Measurements from ENCODE around the gene PTPRN.

PTPRN gene

DNA sequence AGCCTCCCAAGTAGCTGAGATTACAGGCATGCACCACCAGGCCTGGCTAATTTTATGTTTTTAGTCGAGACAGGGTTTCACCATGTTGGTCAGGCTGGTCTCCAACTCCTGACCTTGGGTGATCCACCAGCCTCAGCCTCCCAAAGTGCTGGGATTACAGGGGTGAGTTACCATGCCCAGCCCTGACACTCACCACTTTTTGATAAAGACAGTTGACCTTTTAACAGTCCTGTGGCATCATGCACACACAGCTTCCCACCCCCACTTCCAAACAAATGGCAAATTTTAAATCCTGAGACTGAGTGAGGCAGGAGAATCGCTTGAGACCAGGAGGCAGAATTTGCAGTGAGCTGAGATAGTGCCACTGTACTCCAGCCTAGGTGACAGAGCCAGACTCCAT lies 36.2 kb downstream of the PTPRN start:
- H3K4me3 ChIP-seq (ENCODE audit: low read length): no peak overlapping the region
- no peaks in the 10 kb centered on the region for H3K36me3 ChIP-seq (ENCODE audit: control insufficient read depth, low read length)
- H3K79me2 ChIP-seq (ENCODE audit: control insufficient read depth, low read length): no peaks in the 10 kb centered on the region
- H3F3A ChIP-seq (ENCODE audit: control insufficient read depth, insufficient read depth): no peaks in the 10 kb centered on the region
- no peak overlapping the region for H3K4me2 ChIP-seq (ENCODE audit: low read length)
- H3K9me2 ChIP-seq (replicated peaks; ENCODE audit: control insufficient read depth, low read length): no peaks in the 10 kb centered on the region
- no peaks in the 10 kb centered on the region for H4K20me1 ChIP-seq (ENCODE audit: control insufficient read depth, insufficient read depth, low read depth, low read length)
- H3K4me1 ChIP-seq (ENCODE audit: control insufficient read depth, low read length): peaks cover 12% of the 10 kb centered on the region
- H3K27me3 ChIP-seq (ENCODE audit: control insufficient read depth, low read length): 0 out of 2 replicates have a peak, but pooled peaks cover 3% of the 10 kb centered on the region
- H3K27ac ChIP-seq (ENCODE audit: low read depth, low read length): no peak overlapping the region
- no peaks in the 10 kb centered on the region for H3K9me3 ChIP-seq (ENCODE audit: control insufficient read depth, insufficient read depth, low read length)
- TF ChIP-seq, protein P1, sequence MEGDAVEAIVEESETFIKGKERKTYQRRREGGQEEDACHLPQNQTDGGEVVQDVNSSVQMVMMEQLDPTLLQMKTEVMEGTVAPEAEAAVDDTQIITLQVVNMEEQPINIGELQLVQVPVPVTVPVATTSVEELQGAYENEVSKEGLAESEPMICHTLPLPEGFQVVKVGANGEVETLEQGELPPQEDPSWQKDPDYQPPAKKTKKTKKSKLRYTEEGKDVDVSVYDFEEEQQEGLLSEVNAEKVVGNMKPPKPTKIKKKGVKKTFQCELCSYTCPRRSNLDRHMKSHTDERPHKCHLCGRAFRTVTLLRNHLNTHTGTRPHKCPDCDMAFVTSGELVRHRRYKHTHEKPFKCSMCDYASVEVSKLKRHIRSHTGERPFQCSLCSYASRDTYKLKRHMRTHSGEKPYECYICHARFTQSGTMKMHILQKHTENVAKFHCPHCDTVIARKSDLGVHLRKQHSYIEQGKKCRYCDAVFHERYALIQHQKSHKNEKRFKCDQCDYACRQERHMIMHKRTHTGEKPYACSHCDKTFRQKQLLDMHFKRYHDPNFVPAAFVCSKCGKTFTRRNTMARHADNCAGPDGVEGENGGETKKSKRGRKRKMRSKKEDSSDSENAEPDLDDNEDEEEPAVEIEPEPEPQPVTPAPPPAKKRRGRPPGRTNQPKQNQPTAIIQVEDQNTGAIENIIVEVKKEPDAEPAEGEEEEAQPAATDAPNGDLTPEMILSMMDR (IDR thresholded peaks at IDR 0.05; ENCODE audit: low read depth, low read length, poor library complexity, severe bottlenecking): no peak
- TF ChIP-seq EZH2phosphoT487 (IDR thresholded peaks at IDR 0.05; ENCODE audit: borderline replicate concordance, low read length): no peak

DNA sequence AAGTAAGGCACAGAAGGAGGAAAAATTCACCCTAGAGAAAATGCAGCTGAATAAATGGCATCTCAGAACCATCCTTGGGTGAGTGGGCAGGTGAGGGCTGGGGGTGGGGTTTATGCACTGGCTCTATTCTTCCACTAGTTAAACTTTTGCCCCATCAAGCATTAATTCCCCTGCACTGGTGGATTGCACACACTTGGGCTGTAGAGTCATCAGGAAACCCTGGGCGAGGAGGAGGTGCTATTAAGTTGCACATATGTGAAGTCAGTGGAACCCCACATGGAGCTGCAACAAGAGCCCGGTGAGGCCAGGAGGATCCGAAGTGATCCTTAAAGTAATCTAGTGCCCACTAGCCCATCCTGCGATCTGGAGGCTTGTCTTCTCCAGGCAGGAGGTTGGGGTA lies 36.8 kb downstream of the PTPRN start:
- Histone ChIP-seq H3K27me3 (ENCODE audit: control insufficient read depth, low read length) (0 out of 2 replicates have a peak, but pooled peaks cover 3% of the 10 kb centered on the region), H3F3A (ENCODE audit: control insufficient read depth, insufficient read depth) (no peaks in the 10 kb centered on the region), H3K4me1 (ENCODE audit: control insufficient read depth, low read length) (peaks cover 5% of the 10 kb centered on the region), H4K20me1 (ENCODE audit: control insufficient read depth, insufficient read depth, low read depth, low read length) (no peaks in the 10 kb centered on the region), H3K9me2 (replicated peaks; ENCODE audit: control insufficient read depth, low read length) (no peaks in the 10 kb centered on the region), H3K9me3 (ENCODE audit: control insufficient read depth, insufficient read depth, low read length) (no peaks in the 10 kb centered on the region), H3K79me2 (ENCODE audit: control insufficient read depth, low read length) (no peaks in the 10 kb centered on the region), H3K36me3 (ENCODE audit: control insufficient read depth, low read length) (no peaks in the 10 kb centered on the region), H3K27ac (ENCODE audit: low read depth, low read length) (no peak overlapping the region), H3K4me3 (ENCODE audit: low read length) (no peak overlapping the region), H3K4me2 (ENCODE audit: low read length) (no peak overlapping the region)
- TF ChIP-seq EZH2phosphoT487 (IDR thresholded peaks at IDR 0.05; ENCODE audit: borderline replicate concordance, low read length): no peak
- TF ChIP-seq, protein P1 (IDR thresholded peaks at IDR 0.05; ENCODE audit: low read depth, low read length, poor library complexity, severe bottlenecking): no peak

DNA sequence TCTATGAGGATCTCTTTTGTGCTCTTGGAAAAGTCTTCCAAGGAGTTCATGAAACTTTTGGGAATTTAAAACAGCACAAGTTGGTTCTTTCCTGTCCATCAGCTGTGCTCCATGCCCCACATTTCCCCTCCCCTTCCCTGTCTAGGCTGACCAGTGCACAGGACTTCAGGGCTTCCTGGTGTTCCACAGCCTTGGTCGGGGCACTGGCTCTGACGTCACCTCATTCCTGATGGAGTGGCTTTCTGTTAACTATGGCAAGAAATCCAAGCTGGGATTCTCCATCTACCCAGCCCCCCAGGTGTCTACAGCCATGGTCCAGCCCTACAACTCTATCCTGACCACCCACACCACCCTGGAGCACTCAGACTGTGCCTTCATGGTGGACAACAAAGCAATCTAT lies 38.2 kb downstream of the PTPRN start:
- Histone ChIP-seq H3F3A (ENCODE audit: control insufficient read depth, insufficient read depth) (no peaks in the 10 kb centered on the region), H3K9me2 (replicated peaks; ENCODE audit: control insufficient read depth, low read length) (no peaks in the 10 kb centered on the region), H3K27ac (ENCODE audit: low read depth, low read length) (no peak overlapping the region), H3K79me2 (ENCODE audit: control insufficient read depth, low read length) (no peaks in the 10 kb centered on the region), H3K4me2 (ENCODE audit: low read length) (no peak overlapping the region), H3K4me1 (ENCODE audit: control insufficient read depth, low read length) (no peaks in the 10 kb centered on the region), H3K9me3 (ENCODE audit: control insufficient read depth, insufficient read depth, low read length) (no peaks in the 10 kb centered on the region), H3K27me3 (ENCODE audit: control insufficient read depth, low read length) (0 out of 2 replicates have a peak, but pooled peaks cover 3% of the 10 kb centered on the region), H4K20me1 (ENCODE audit: control insufficient read depth, insufficient read depth, low read depth, low read length) (no peaks in the 10 kb centered on the region), H3K36me3 (ENCODE audit: control insufficient read depth, low read length) (no peaks in the 10 kb centered on the region), H3K4me3 (ENCODE audit: low read length) (no peak overlapping the region)
- TF ChIP-seq EZH2phosphoT487 (IDR thresholded peaks at IDR 0.05; ENCODE audit: borderline replicate concordance, low read length): no peak
- TF ChIP-seq, protein P1 (IDR thresholded peaks at IDR 0.05; ENCODE audit: low read depth, low read length, poor library complexity, severe bottlenecking): no peak

DNA sequence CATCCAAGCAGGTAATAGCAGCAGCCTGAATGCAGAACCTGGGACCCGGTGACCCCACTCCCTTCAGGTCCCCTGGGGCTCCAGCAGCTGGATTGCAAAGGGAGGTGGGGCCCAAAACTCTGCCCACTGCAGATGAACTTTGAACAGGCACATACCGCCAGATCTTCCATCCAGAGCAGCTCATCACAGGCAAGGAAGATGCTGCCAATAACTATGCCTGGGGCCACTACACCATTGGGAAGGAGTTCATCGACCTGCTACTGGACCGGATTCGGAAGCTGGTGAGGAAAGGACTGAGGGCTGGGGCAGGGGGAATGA lies 39.2 kb downstream of the PTPRN start:
- Histone ChIP-seq H3K9me2 (replicated peaks; ENCODE audit: control insufficient read depth, low read length) (no peaks in the 10 kb centered on the region), H3K79me2 (ENCODE audit: control insufficient read depth, low read length) (no peaks in the 10 kb centered on the region), H3K27ac (ENCODE audit: low read depth, low read length) (no peak overlapping the region), H3K4me1 (ENCODE audit: control insufficient read depth, low read length) (no peaks in the 10 kb centered on the region), H3K27me3 (ENCODE audit: control insufficient read depth, low read length) (0 out of 2 replicates have a peak, but pooled peaks cover 3% of the 10 kb centered on the region), H3K9me3 (ENCODE audit: control insufficient read depth, insufficient read depth, low read length) (no peaks in the 10 kb centered on the region), H3K4me2 (ENCODE audit: low read length) (no peak overlapping the region), H3F3A (ENCODE audit: control insufficient read depth, insufficient read depth) (no peaks in the 10 kb centered on the region), H3K36me3 (ENCODE audit: control insufficient read depth, low read length) (no peaks in the 10 kb centered on the region), H4K20me1 (ENCODE audit: control insufficient read depth, insufficient read depth, low read depth, low read length) (no peaks in the 10 kb centered on the region), H3K4me3 (ENCODE audit: low read length) (no peak overlapping the region)
- TF ChIP-seq, protein P1 (IDR thresholded peaks at IDR 0.05; ENCODE audit: low read depth, low read length, poor library complexity, severe bottlenecking): no peak
- TF ChIP-seq EZH2phosphoT487 (IDR thresholded peaks at IDR 0.05; ENCODE audit: borderline replicate concordance, low read length): no peak
